Measurements from ENCODE around the gene KCNIP3.

- TF ChIP-seq CTCF (IDR thresholded peaks at IDR 0.05; ENCODE audit: low read depth, low read length) (no peak), EZH2phosphoT487 (IDR thresholded peaks at IDR 0.05; ENCODE audit: low read depth) (no peak)
These were observed 29.4 kb downstream of the KCNIP3 start for GRCh38 chr2:95326433-95327140.
